GM23248 (cell line): ENCODE measurements around the gene DIAPH1. TPM values are rescaled to one million over a fixed set of nuclear protein-coding genes. Genes with fewer than 3 reads are reported as not detected.

Experiments used
- DNase-seq: peaks from one replicate; pipeline ENCODE4 v3.0.0-alpha.2; 2015
- H2AFZ ChIP-seq: fragments of 200-600 bp; sonication (generic); 2 replicates; pipeline ENCODE4 v1.6.1; 2016; ENCODE audit warnings: antibody characterized with exemption
- H3F3A ChIP-seq: fragments of 200-600 bp; sonication (generic); 2 replicates; pipeline ENCODE4 v1.6.1; 2016; ENCODE audit warnings: mild to moderate bottlenecking, antibody characterized with exemption, mixed run types; ENCODE audit not compliant: insufficient read depth
- H3K27ac ChIP-seq: fragments of 200-600 bp; sonication (generic); 2 replicates; pipeline ENCODE4 v1.5.1; 2016; ENCODE audit warnings: mild to moderate bottlenecking
- H3K27me3 ChIP-seq: fragments of 200-600 bp; sonication (generic); replicated peaks from 2 replicates; pipeline ENCODE4 v1.6.1; 2016; ENCODE audit warnings: mild to moderate bottlenecking; ENCODE audit not compliant: insufficient read depth
- H3K36me3 ChIP-seq: fragments of 200-600 bp; sonication (generic); 2 replicates; pipeline ENCODE4 v1.6.1; 2016; ENCODE audit warnings: low read depth, mild to moderate bottlenecking
- H3K4me1 ChIP-seq: fragments of 200-600 bp; sonication (generic); 2 replicates; pipeline ENCODE4 v1.6.1; 2016; ENCODE audit warnings: mild to moderate bottlenecking; ENCODE audit not compliant: insufficient read depth
- H3K4me2 ChIP-seq: fragments of 200-600 bp; sonication (generic); one replicate; pipeline ENCODE4 v1.6.1; 2016; ENCODE audit warnings: mild to moderate bottlenecking; ENCODE audit not compliant: unreplicated experiment
- H3K4me3 ChIP-seq: fragments of 200-600 bp; sonication (generic); 2 replicates; pipeline ENCODE4 v1.5.1; 2016; ENCODE audit warnings: mild to moderate bottlenecking
- H3K79me2 ChIP-seq: fragments of 200-600 bp; sonication (generic); 2 replicates; pipeline ENCODE4 v1.6.1; 2016; ENCODE audit warnings: mild to moderate bottlenecking; ENCODE audit not compliant: insufficient read depth
- H3K9ac ChIP-seq: fragments of 200-600 bp; sonication (generic); 2 replicates; pipeline ENCODE4 v1.6.1; 2016; ENCODE audit warnings: mild to moderate bottlenecking
- H3K9me2 ChIP-seq: fragments of 200-600 bp; sonication (generic); 2 replicates; pipeline ENCODE4 v1.6.1; 2016; ENCODE audit warnings: mixed run types, mild to moderate bottlenecking, moderate library complexity; ENCODE audit not compliant: insufficient read depth
- H3K9me3 ChIP-seq: fragments of 200-600 bp; sonication (generic); one replicate; pipeline ENCODE4 v1.6.1; 2017; ENCODE audit warnings: low read depth
- H4K20me1 ChIP-seq: fragments of 200-600 bp; sonication (generic); 2 replicates; pipeline ENCODE4 v1.6.0; 2016; ENCODE audit not compliant: insufficient read depth
- EZH2 ChIP-seq: fragments of 200-600 bp; sonication (generic); IDR thresholded peaks from 2 replicates; pipeline ENCODE4 v1.6.1; 2018; ENCODE audit warnings: antibody characterized with exemption, mild to moderate bottlenecking; ENCODE audit not compliant: insufficient read depth, poor library complexity, severe bottlenecking
- EZH2phosphoT487 ChIP-seq: fragments of 200-600 bp; sonication (generic); IDR thresholded peaks from 2 replicates; pipeline ENCODE4 v1.6.1; 2018; ENCODE audit warnings: antibody characterized with exemption, moderate library complexity, mild to moderate bottlenecking, low read depth; ENCODE audit not compliant: insufficient read depth
- WGBS, 2 experiments: methylation state at CpG; one replicate each; pipeline ENCODE4 v1.1.6; 2015 to 2017; ENCODE audit warnings: low lambda C conversion rate in 2 of 2, low coverage in 1 of 2; ENCODE audit errors: missing lambda C conversion rate in 2 of 2; 5-methylcytosine and 5-hydroxymethylcytosine counted together
- in situ Hi-C: fragments of 300-500 bp; cut with MboI; formaldehyde crosslinking; loops from 2 replicates; pipeline ENCODE4 v1.15.0; 2020
- polyA plus RNA-seq: library from polyadenylated mRNA; unstranded; fragments of >200 nt; fragmentation: Nextera tagmentation; extraction: Ambion mirVana; gene quantifications from 2 replicates; pipeline ENCODE4 v1.2.1, GENCODE V29; 2016
- total RNA-seq: library from RNA; depleted of rRNA; stranded (reverse); fragments of >200 nt; shearing (Covaris generic); gene quantifications from 2 replicates; pipeline ENCODE4 v1.2.3, GENCODE V29; 2014

The DIAPH1 gene
- total and polyA plus RNA-seq, 2 experiments from 2014 or later = 26.0 to 34.4 TPM

GRCh38 chr5:141632650-141633049 is 13.8 kb upstream of the DIAPH1 start:
- Histone ChIP-seq H3K4me2 (no peak overlapping the region), H3K36me3 (peaks cover 12% of the 10 kb centered on the region; the same call in 1 of the 2 replicates), H2AFZ (no peak overlapping the region), H3K4me3 (no peak overlapping the region), H3F3A (no peaks in the 10 kb centered on the region), H3K9me2 (no peaks in the 10 kb centered on the region), H3K79me2 (peaks cover 71% of the 10 kb centered on the region), H4K20me1 (no peaks in the 10 kb centered on the region), H3K9ac (no peak overlapping the region), H3K9me3 (no peaks in the 10 kb centered on the region), H3K27me3 (no peaks in the 10 kb centered on the region), H3K4me1 (peaks cover 9% of the 10 kb centered on the region), H3K27ac (no peak overlapping the region)
- in situ Hi-C loops = no loop called here
- 95 to 100% methylated on average over 2 of the region's 2 CpGs for WGBS, 2 experiments
- TF ChIP-seq EZH2phosphoT487 (no peak), EZH2 (no peak)
- no peak for DNase-seq

GRCh38 chr5:141630570-141631140 is 11.9 kb upstream of the DIAPH1 start:
- peaks cover 26% of the 10 kb centered on the region; the same call in 1 of the 2 replicates for H3K36me3 ChIP-seq
- no peak for TF ChIP-seq EZH2
- no peak for DNase-seq
- H3K9me2 ChIP-seq = no peaks in the 10 kb centered on the region
- no peak overlapping the region for H3K4me2 ChIP-seq
- H3K9ac ChIP-seq = no peak overlapping the region
- H3K27me3 ChIP-seq = no peaks in the 10 kb centered on the region
- no peak overlapping the region for H2AFZ ChIP-seq
- peaks cover 61% of the 10 kb centered on the region for H3K79me2 ChIP-seq
- H4K20me1 ChIP-seq = no peaks in the 10 kb centered on the region
- in situ Hi-C loops = no loop called here
- peaks cover 9% of the 10 kb centered on the region for H3K4me1 ChIP-seq
- H3K27ac ChIP-seq = no peak overlapping the region
- no peak overlapping the region for H3K4me3 ChIP-seq
- H3K9me3 ChIP-seq = no peaks in the 10 kb centered on the region
- no peaks in the 10 kb centered on the region for H3F3A ChIP-seq
- 96 to 100% methylated on average over 5 of the region's 5 CpGs for WGBS, 2 experiments

DNA sequence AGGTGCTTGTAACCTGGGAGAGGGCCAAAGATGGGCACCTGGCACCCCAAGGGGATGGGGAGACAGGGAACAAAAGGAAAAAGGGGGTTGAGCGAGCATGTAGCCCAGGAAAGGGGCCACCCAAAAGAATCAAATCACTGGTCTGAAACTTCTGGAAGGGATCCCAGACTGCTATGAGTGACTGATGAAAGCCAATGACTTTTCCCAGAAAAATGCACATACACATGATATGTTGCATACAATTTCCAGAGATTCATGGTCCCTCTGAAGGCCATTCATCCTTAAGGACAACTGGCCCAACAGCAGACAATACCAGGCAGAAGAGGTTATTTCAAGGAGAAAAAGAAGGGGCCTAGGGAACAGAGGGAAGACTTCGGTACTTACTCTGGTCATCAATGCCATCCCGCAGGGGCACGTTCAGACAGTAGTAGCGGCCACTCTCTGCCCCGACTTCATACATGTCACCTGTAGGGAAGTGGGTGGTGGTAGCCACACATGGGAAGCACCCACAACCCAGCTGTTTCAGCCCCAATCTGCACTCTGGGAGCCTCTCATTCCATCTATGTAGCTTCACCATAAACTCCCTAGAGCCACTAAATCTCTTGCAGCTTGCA is 9.5 kb upstream of the DIAPH1 start:
- no peaks in the 10 kb centered on the region for H3K4me1 ChIP-seq
- no peak overlapping the region for H2AFZ ChIP-seq
- peaks cover 47% of the 10 kb centered on the region for H3K36me3 ChIP-seq
- in situ Hi-C loops = no loop called here
- no peaks in the 10 kb centered on the region for H3K9me3 ChIP-seq
- H3K9ac ChIP-seq = no peak overlapping the region
- H4K20me1 ChIP-seq = no peaks in the 10 kb centered on the region
- peaks cover 5% of the 10 kb centered on the region for H3F3A ChIP-seq
- H3K4me3 ChIP-seq = no peak overlapping the region
- peaks cover 37% of the 10 kb centered on the region for H3K79me2 ChIP-seq
- DNase-seq = no peak
- no peak overlapping the region for H3K4me2 ChIP-seq
- TF ChIP-seq EZH2 (no peak), EZH2phosphoT487 (no peak)
- no peak overlapping the region for H3K27ac ChIP-seq
- H3K9me2 ChIP-seq = no peaks in the 10 kb centered on the region
- 88 to 93% methylated on average over 6 of the region's 6 CpGs for WGBS, 2 experiments
- H3K27me3 ChIP-seq = no peaks in the 10 kb centered on the region

- no peak for DNase-seq
- Histone ChIP-seq H3K27ac (no peak overlapping the region), H3K9ac (no peak overlapping the region), H3K36me3 (peaks cover 53% of the 10 kb centered on the region), H3K4me1 (no peaks in the 10 kb centered on the region), H3K4me3 (no peak overlapping the region), H3K9me2 (no peaks in the 10 kb centered on the region), H3K9me3 (no peaks in the 10 kb centered on the region), H4K20me1 (no peaks in the 10 kb centered on the region), H3K4me2 (no peak overlapping the region), H2AFZ (no peak overlapping the region), H3K79me2 (no peaks in the 10 kb centered on the region), H3F3A (peaks cover 26% of the 10 kb centered on the region), H3K27me3 (no peaks in the 10 kb centered on the region)
- WGBS, 2 experiments = 43 to 50% methylated on average over 5 of the region's 5 CpGs
- in situ Hi-C loops = no loop called here
- no peak for TF ChIP-seq EZH2
Measured at GRCh38 chr5:141623611-141624010, 4.8 kb upstream of the DIAPH1 start.

DNA sequence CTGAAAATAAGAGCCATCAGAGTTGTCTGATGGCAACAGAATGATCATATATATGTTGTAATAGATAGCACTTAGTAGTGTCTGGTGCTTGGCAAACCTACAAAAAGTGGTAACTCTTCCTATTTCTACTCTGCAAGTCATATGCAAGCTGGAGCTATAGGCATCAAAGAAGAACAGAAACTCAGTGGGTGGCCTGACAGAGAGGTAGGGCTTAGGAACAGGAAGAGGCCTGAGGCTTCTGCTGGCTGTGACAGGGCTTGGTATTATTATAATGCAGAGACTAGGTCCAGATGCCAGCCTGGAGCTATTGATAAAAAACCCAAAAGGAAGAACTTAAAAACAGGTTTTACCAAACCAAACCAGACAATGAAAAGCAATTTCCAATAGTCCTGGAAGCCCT is 4.4 kb upstream of the DIAPH1 start:
- no peak for DNase-seq
- Histone ChIP-seq H4K20me1 (no peaks in the 10 kb centered on the region), H3K27ac (no peak overlapping the region), H3K9ac (no peak overlapping the region), H3K4me1 (no peaks in the 10 kb centered on the region), H3K79me2 (0 out of 2 replicates have a peak, but pooled peaks cover 4% of the 10 kb centered on the region), H3K36me3 (peaks cover 53% of the 10 kb centered on the region), H3K4me3 (no peak overlapping the region), H3K4me2 (no peak overlapping the region), H3K27me3 (no peaks in the 10 kb centered on the region), H3F3A (peaks cover 26% of the 10 kb centered on the region), H3K9me2 (no peaks in the 10 kb centered on the region), H2AFZ (no peak overlapping the region), H3K9me3 (no peaks in the 10 kb centered on the region)
- TF ChIP-seq EZH2 = no peak
- no peak for TF ChIP-seq EZH2phosphoT487
- in situ Hi-C loops = no loop called here
